HepG2 (cell line): ENCODE data around the gene ARHGDIA. TPM values are rescaled to one million over a fixed set of nuclear protein-coding genes. Genes with fewer than 3 reads are reported as not detected.

Experiments
- AGO1 ChIP-seq: fragments of 200-400 bp; formaldehyde crosslinking; IDR thresholded peaks from 2 replicates; pipeline ENCODE4 v1.6.1; 2017; ENCODE audit warnings: mild to moderate bottlenecking, low read depth, low read length, moderate library complexity; ENCODE audit not compliant: poor library complexity, severe bottlenecking
- CEBPG ChIP-seq: IDR thresholded peaks from 2 replicates; pipeline ENCODE4 v1.6.1; 2016
- E2F1 ChIP-seq: sonication (generic); formaldehyde crosslinking; IDR thresholded peaks from 2 replicates; pipeline ENCODE4 v1.5.0; 2020; ENCODE audit warnings: missing genetic modification reagents
- GFI1 ChIP-seq: sonication (generic); formaldehyde crosslinking; IDR thresholded peaks from 2 replicates; pipeline ENCODE4 v1.5.0; 2020; ENCODE audit warnings: missing genetic modification reagents, mild to moderate bottlenecking, borderline replicate concordance
- MXI1 ChIP-seq: IDR thresholded peaks from 3 replicates; pipeline ENCODE4 v1.6.1; 2012; ENCODE audit warnings: low read depth, low read length, inconsistent platforms, borderline replicate concordance
- MYC ChIP-seq: sonication (generic); formaldehyde crosslinking; IDR thresholded peaks from 2 replicates; pipeline ENCODE4 v1.9.0; 2021; ENCODE audit warnings: missing genetic modification reagents, borderline replicate concordance
- MYNN ChIP-seq: sonication (generic); formaldehyde crosslinking; IDR thresholded peaks from 2 replicates; pipeline ENCODE4 v1.4.0; 2020; ENCODE audit warnings: mild to moderate bottlenecking, low read depth, missing genetic modification reagents
- NFE2L2 ChIP-seq: fragments of 150-350 bp; IDR thresholded peaks from 2 replicates; pipeline ENCODE4 v1.6.1; 2014; ENCODE audit warnings: low read length
- NKX3-1 ChIP-seq: sonication (generic); formaldehyde crosslinking; IDR thresholded peaks from 2 replicates; pipeline ENCODE4 v1.5.0; 2020; ENCODE audit warnings: missing genetic modification reagents
- PHB2 ChIP-seq: fragments of 450-650 bp; IDR thresholded peaks from 2 replicates; pipeline ENCODE4 v1.6.1; 2018; ENCODE audit not compliant: partially characterized antibody
- PPARG ChIP-seq: conservative IDR thresholded peaks from 2 replicates; pipeline ENCODE4 v1.6.1; 2016; ENCODE audit warnings: missing biosample characterization, missing genetic modification reagents
- REXO4 ChIP-seq: sonication (generic); formaldehyde crosslinking; IDR thresholded peaks from 2 replicates; pipeline ENCODE4 v1.8.0; 2022; ENCODE audit warnings: missing genetic modification reagents, mild to moderate bottlenecking, borderline replicate concordance
- SMARCE1 ChIP-seq: fragments of 450-650 bp; IDR thresholded peaks from 2 replicates; pipeline ENCODE4 v1.6.1; 2017; ENCODE audit warnings: borderline replicate concordance
- ZNF281 ChIP-seq: sonication (generic); formaldehyde crosslinking; IDR thresholded peaks from 2 replicates; pipeline ENCODE4 v1.4.0; 2020; ENCODE audit warnings: missing genetic modification reagents, borderline replicate concordance
- ZNF33A ChIP-seq: sonication (generic); formaldehyde crosslinking; IDR thresholded peaks from 2 replicates; pipeline ENCODE4 v1.5.1; 2020; ENCODE audit warnings: missing genetic modification reagents, mild to moderate bottlenecking, moderate library complexity, borderline replicate concordance
- ZNF615 ChIP-seq: sonication (generic); formaldehyde crosslinking; IDR thresholded peaks from 2 replicates; pipeline ENCODE4 v1.5.0; 2020; ENCODE audit warnings: mild to moderate bottlenecking, missing genetic modification reagents, borderline replicate concordance
- ZZZ3 ChIP-seq: sonication (generic); formaldehyde crosslinking; IDR thresholded peaks from 2 replicates; pipeline ENCODE4 v1.4.0; 2020; ENCODE audit warnings: missing genetic modification reagents, mild to moderate bottlenecking, borderline replicate concordance
- polyA plus RNA-seq, 8 experiments: library from polyadenylated mRNA; depleted of rRNA in 3 of 8; stranded (reverse) in 7 of 8; unstranded in 1 of 8; fragments of >200 nt; fragmentation: Illumina TruSeq in 4 of 8; extraction: Trizol in 4 of 8; gene quantifications; 2 replicates each; pipeline versions ENCODE4 v1.2.1 to v1.2.3, GENCODE V29; 2011 to 2016; ENCODE audit warnings: low read depth in 4 of 8, missing spikeins in 1 of 8, mixed read lengths in 1 of 8; ENCODE audit not compliant: insufficient read depth in 1 of 8
- total RNA-seq, 5 experiments: library from RNA; depleted of rRNA; stranded (reverse); fragments of >200 nt; fragmentation: Illumina TruSeq; extraction: Trizol; gene quantifications; 2 replicates each; pipeline ENCODE4 v1.2.3, GENCODE V29; 2016; ENCODE audit warnings: low read depth in 1 of 5
- TF ChIP-seq, protein P1 (sequence below): sonication (generic); formaldehyde crosslinking; IDR thresholded peaks from 2 replicates; pipeline ENCODE4 v1.4.0; 2020; ENCODE audit warnings: missing genetic modification reagents
- TF ChIP-seq, protein P2 (sequence below): sonication (generic); formaldehyde crosslinking; IDR thresholded peaks from 2 replicates; pipeline ENCODE4 v1.5.0; 2020; ENCODE audit warnings: mild to moderate bottlenecking, missing genetic modification reagents, moderate library complexity
- TF ChIP-seq, protein P3 (sequence below): sonication (generic); formaldehyde crosslinking; IDR thresholded peaks from 2 replicates; pipeline ENCODE4 v1.9.0; 2021; ENCODE audit warnings: missing genetic modification reagents, borderline replicate concordance
- TF ChIP-seq, protein P4 (sequence below): sonication (generic); formaldehyde crosslinking; IDR thresholded peaks from 2 replicates; pipeline ENCODE4 v1.4.0; 2020; ENCODE audit warnings: mild to moderate bottlenecking, missing genetic modification reagents

Gene ARHGDIA
- total and polyA plus RNA-seq, 2 of the 13 experiments (the other 11 are each of a cell fraction or from before 2014, with no cell fraction given): 40.0 to 64.0 TPM

- peak; percentile 80; the same call in 1 of the 2 replicates for TF ChIP-seq ZNF281 (CRISPR knock-in tag)
- peak; percentile 54; the same call in 1 of the 2 replicates for TF ChIP-seq PPARG (CRISPR knock-in tag)
- TF ChIP-seq, protein P1, sequence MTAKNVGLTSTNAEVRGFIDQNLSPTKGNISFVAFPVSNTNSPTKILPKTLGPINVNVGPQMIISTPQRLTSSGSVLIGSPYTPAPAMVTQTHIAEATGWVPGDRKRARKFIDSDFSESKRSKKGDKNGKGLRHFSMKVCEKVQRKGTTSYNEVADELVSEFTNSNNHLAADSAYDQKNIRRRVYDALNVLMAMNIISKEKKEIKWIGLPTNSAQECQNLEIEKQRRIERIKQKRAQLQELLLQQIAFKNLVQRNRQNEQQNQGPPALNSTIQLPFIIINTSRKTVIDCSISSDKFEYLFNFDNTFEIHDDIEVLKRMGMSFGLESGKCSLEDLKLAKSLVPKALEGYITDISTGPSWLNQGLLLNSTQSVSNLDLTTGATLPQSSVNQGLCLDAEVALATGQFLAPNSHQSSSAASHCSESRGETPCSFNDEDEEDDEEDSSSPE (CRISPR knock-in tag): no peak
- TF ChIP-seq AGO1: no peak
- no peak for TF ChIP-seq NKX3-1
- TF ChIP-seq GFI1 (CRISPR knock-in tag): no peak
- TF ChIP-seq E2F1 (CRISPR knock-in tag): no peak
- TF ChIP-seq ZNF33A: no peak
- no peak for TF ChIP-seq SMARCE1
- no peak for TF ChIP-seq MYNN (CRISPR knock-in tag)
- peak; percentile 38; the same call in 1 of the 2 replicates for TF ChIP-seq ZZZ3 (CRISPR knock-in tag)
- no peak for TF ChIP-seq PHB2
- no peak for TF ChIP-seq REXO4 (CRISPR knock-in tag)
- TF ChIP-seq NFE2L2: no peak
- TF ChIP-seq, protein P2, sequence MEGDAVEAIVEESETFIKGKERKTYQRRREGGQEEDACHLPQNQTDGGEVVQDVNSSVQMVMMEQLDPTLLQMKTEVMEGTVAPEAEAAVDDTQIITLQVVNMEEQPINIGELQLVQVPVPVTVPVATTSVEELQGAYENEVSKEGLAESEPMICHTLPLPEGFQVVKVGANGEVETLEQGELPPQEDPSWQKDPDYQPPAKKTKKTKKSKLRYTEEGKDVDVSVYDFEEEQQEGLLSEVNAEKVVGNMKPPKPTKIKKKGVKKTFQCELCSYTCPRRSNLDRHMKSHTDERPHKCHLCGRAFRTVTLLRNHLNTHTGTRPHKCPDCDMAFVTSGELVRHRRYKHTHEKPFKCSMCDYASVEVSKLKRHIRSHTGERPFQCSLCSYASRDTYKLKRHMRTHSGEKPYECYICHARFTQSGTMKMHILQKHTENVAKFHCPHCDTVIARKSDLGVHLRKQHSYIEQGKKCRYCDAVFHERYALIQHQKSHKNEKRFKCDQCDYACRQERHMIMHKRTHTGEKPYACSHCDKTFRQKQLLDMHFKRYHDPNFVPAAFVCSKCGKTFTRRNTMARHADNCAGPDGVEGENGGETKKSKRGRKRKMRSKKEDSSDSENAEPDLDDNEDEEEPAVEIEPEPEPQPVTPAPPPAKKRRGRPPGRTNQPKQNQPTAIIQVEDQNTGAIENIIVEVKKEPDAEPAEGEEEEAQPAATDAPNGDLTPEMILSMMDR (CRISPR knock-in tag): no peak
- no peak for TF ChIP-seq MXI1
- TF ChIP-seq, protein P3, sequence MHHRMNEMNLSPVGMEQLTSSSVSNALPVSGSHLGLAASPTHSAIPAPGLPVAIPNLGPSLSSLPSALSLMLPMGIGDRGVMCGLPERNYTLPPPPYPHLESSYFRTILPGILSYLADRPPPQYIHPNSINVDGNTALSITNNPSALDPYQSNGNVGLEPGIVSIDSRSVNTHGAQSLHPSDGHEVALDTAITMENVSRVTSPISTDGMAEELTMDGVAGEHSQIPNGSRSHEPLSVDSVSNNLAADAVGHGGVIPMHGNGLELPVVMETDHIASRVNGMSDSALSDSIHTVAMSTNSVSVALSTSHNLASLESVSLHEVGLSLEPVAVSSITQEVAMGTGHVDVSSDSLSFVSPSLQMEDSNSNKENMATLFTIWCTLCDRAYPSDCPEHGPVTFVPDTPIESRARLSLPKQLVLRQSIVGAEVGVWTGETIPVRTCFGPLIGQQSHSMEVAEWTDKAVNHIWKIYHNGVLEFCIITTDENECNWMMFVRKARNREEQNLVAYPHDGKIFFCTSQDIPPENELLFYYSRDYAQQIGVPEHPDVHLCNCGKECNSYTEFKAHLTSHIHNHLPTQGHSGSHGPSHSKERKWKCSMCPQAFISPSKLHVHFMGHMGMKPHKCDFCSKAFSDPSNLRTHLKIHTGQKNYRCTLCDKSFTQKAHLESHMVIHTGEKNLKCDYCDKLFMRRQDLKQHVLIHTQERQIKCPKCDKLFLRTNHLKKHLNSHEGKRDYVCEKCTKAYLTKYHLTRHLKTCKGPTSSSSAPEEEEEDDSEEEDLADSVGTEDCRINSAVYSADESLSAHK (CRISPR knock-in tag): no peak
- no peak for TF ChIP-seq ZNF615 (CRISPR knock-in tag)
- no peak for TF ChIP-seq CEBPG (CRISPR knock-in tag)
- no peak for TF ChIP-seq MYC (CRISPR knock-in tag)
- TF ChIP-seq, protein P4, sequence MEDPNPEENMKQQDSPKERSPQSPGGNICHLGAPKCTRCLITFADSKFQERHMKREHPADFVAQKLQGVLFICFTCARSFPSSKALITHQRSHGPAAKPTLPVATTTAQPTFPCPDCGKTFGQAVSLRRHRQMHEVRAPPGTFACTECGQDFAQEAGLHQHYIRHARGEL (CRISPR knock-in tag): no peak
Measured at GRCh38 chr17:81863123-81863675, 7.9 kb downstream of the ARHGDIA start (continued).
